Nephron (organoid): ENCODE measurements around the gene ZC3H18.

ENCODE experiments used
- H3K27ac Mint-ChIP-seq, 3 experiments: 2 replicates each; pipeline ENCODE4 v1.8.0; 2020; ENCODE audit warnings: mixed read lengths in 3 of 3, mild to moderate bottlenecking in 2 of 3, moderate library complexity in 1 of 3
- H3K27me3 Mint-ChIP-seq: 2 replicates; pipeline ENCODE4 v1.8.0; 2021; ENCODE audit warnings: low read depth, mild to moderate bottlenecking, moderate library complexity, mixed read lengths
- H3K36me3 Mint-ChIP-seq: 2 replicates; pipeline ENCODE4 v1.8.0; 2020; ENCODE audit warnings: low read depth, mixed read lengths
- H3K4me1 Mint-ChIP-seq: 2 replicates; pipeline ENCODE4 v1.8.0; 2020; ENCODE audit warnings: mixed read lengths
- H3K4me3 Mint-ChIP-seq, 3 experiments: 2 replicates each; pipeline ENCODE4 v1.8.0; 2020; ENCODE audit warnings: mild to moderate bottlenecking in 3 of 3, mixed read lengths in 3 of 3, moderate library complexity in 2 of 3
- H3K9me3 Mint-ChIP-seq: 2 replicates; pipeline ENCODE4 v1.8.0; 2020; ENCODE audit warnings: mixed read lengths
- TF ChIP-seq, protein P1 (sequence below), 3 experiments: fragments of 200-600 bp; sonication (generic); IDR thresholded peaks; one replicate each; pipeline ENCODE4 v1.5.0; 2021; ENCODE audit warnings: antibody characterized with exemption in 3 of 3; ENCODE audit not compliant: unreplicated experiment in 3 of 3

The ZC3H18 gene

DNA sequence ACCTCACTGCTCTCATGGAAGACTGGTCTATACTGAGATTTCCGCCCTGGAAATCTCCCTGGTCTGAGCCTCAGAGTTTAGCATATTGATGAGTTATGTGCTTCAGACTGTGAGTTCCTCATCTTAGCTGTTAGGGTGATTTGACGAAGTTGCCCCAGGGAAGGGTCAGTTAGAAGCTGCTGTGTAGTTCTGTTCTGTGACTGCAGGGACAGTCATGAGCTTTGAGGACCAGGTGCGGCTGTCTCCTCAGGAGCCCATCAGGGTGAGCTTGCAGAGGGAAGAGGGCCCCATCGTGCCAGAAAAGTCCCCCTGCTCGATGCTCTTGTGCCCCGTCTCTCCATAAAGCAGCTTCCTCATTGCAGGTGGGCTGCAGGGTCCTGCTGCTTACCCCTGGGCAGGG, 39.9 kb downstream of the ZC3H18 start:
- TF ChIP-seq, protein P1, sequence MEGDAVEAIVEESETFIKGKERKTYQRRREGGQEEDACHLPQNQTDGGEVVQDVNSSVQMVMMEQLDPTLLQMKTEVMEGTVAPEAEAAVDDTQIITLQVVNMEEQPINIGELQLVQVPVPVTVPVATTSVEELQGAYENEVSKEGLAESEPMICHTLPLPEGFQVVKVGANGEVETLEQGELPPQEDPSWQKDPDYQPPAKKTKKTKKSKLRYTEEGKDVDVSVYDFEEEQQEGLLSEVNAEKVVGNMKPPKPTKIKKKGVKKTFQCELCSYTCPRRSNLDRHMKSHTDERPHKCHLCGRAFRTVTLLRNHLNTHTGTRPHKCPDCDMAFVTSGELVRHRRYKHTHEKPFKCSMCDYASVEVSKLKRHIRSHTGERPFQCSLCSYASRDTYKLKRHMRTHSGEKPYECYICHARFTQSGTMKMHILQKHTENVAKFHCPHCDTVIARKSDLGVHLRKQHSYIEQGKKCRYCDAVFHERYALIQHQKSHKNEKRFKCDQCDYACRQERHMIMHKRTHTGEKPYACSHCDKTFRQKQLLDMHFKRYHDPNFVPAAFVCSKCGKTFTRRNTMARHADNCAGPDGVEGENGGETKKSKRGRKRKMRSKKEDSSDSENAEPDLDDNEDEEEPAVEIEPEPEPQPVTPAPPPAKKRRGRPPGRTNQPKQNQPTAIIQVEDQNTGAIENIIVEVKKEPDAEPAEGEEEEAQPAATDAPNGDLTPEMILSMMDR (IDR thresholded peaks at IDR 0.05; ENCODE audit: unreplicated experiment in 3 of 3), result peak in 2 of 3 experiments; percentile 8 to 21
- H3K27me3 Mint-ChIP-seq, result no peaks in the 10 kb centered on the region
- H3K4me1 Mint-ChIP-seq, result peaks cover 24% of the 10 kb centered on the region
- H3K36me3 Mint-ChIP-seq, result peaks cover 55% of the 10 kb centered on the region
- H3K4me3 Mint-ChIP-seq, result no peak overlapping the region
- no peaks in the 10 kb centered on the region for H3K9me3 Mint-ChIP-seq
- no peak overlapping the region for H3K27ac Mint-ChIP-seq

DNA sequence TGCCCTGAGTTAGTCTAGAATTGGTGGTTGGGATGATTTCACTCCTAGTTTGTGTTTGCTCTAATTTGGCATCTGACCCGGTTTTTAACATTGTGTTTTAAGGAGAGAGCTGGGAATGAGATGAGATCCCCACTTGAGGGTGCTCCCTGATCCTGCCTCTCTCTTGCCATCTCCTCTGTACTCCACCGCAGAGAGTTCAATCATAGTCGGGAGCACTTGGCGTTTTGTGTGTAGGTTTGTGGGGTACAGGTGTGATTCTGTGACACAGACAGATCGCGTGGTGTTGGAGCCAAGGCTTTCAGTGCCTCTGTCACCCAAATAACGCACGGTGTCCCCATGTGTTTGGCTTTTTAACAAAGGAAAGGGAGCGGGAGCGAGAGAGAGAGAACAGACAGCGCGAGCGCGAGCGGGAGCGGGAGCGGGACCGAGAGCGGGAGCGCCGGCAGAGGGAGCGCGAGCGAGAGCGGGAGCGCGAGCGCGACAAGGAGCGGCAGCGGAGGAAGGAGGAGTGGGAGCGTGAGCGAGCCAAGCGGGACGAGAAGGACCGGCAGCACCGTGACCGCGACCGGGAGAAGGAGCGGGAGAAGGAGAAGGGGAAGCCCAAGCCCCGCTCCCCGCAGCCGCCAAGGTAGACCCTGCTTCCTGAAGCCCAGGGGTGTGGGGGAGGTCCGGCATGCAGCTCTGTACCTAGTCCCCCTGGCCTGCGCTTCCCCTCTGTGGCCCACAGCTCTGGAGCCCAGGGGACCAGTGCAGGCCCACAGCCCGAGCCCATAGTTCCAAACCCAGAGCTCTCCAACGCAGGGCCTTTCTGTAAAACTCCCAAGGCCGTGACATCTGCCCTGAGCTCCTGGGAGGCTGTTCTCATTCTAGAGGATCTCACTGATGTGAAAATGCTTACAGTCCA, 41.0 kb downstream of the ZC3H18 start:
- Mint-ChIP-seq H3K4me3 (no peak overlapping the region), H3K36me3 (peaks cover 52% of the 10 kb centered on the region), H3K4me1 (peaks cover 28% of the 10 kb centered on the region), H3K27me3 (no peaks in the 10 kb centered on the region), H3K9me3 (no peaks in the 10 kb centered on the region), H3K27ac (no peak overlapping the region)
- TF ChIP-seq, protein P1 (IDR thresholded peaks at IDR 0.05; ENCODE audit: unreplicated experiment in 3 of 3), result peak in 1 of 3 experiments; percentile 29

DNA sequence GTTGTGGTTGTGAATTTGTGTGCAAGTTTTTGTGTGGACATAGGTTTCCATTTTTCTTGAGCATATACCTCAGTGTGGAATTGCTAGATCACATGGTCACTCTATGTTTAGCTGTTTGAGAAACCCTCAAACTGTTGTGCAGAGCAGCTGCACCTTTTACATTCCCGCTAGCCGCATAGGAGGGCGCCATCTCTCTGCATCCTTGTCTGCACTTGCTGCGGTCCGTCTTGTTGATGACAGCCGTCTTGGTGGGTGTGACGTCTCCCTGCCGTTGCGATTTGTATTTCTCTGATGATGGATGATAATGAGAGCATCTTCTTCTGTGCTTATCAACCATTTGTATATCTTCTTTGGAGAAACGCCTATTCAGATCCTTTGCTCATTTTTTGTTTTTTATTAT, 43.1 kb downstream of the ZC3H18 start:
- H3K36me3 Mint-ChIP-seq, result peaks cover 43% of the 10 kb centered on the region
- no peaks in the 10 kb centered on the region for H3K9me3 Mint-ChIP-seq
- TF ChIP-seq, protein P1 (IDR thresholded peaks at IDR 0.05; ENCODE audit: unreplicated experiment in 3 of 3), result no peak
- peak overlapping the region in 1 of 3 experiments; percentile 57 for H3K27ac Mint-ChIP-seq
- no peak overlapping the region for H3K4me3 Mint-ChIP-seq
- H3K4me1 Mint-ChIP-seq, result peaks cover 34% of the 10 kb centered on the region
- H3K27me3 Mint-ChIP-seq, result no peaks in the 10 kb centered on the region

DNA sequence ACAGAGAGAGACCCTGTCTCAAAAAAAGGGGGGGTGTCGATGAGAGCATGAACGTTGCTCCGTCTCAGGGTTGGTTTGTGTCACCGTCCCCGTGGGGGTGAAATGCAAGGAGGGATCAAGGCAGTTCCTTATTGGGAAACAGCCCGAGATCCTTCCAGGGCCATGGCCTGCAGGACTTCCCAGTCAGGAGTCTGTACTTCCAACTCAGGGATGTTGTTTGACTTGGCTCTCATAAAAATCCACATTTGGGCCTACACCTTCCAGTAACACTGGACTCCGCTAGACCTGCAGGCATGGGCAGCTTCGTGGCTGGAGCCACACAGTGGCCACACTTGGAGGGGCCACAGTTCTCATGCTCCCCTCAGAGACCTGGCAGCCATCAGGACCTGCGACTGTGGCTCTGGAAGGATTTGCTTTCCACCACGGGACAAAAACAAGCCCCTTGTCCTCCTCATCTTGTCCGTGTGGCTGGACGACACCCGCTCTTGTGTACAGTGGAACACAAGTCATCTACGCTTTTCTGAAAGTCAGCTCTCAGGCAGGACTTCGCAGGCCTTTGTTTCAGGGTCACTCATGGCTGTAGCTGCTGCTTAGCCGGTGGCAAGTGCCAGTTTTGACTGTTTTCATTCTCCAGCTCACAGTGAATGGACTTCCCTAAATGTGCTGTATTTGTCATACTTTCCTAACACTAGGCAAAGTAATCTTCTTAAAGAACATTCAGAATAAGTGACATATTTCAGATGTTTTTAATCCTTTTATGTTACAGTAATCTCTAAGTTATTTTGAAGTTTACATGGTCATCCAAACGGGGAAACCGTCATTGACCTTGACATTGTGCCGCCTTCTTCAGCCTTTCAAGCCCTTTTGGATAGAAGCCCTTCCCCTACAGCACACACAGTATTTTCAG, 44.0 kb downstream of the ZC3H18 start:
- Mint-ChIP-seq H3K4me1 (peaks cover 34% of the 10 kb centered on the region), H3K27ac (peak overlapping the region in 1 of 3 experiments; percentile 31), H3K36me3 (peaks cover 43% of the 10 kb centered on the region), H3K4me3 (no peak overlapping the region), H3K9me3 (no peaks in the 10 kb centered on the region), H3K27me3 (no peaks in the 10 kb centered on the region)
- TF ChIP-seq, protein P1 (IDR thresholded peaks at IDR 0.05; ENCODE audit: unreplicated experiment in 3 of 3), result no peak

DNA sequence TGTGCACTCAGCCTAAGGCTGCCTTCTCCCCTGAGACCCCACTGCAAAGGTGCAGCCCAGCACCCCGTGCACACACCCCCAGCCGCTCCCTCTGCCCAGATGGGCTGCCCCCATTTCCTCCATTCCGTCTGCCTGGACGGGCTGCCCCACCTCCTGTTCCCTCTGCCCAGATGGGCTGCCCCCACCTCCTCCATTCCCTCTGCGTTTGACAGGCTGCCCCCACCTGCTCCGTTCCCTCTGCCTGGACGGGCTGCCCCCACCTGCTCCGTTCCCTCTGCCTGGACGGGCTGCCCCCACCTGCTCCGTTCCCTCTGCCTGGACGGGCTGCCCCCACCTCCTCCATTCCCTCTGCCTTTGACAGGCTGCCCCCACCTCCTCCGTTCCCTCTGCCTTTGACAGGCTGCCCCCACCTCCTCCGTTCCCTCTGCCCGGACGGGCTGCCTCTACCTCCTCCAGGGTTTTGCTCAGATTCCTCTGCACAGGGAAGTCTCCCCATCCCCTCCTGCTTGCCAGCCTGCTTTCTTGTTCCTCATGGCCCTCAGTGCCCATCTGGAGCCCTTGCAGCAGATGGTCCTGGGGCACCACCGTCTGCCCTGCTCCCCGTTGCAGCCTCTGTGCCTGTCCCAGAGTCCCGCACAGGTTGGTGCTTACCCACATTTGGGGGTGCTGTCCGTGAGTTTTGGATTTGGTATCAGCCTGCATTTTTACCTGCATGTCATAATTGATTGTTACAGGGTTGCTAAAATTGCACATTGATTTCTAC, 44.8 kb downstream of the ZC3H18 start:
- Mint-ChIP-seq H3K4me3 (no peak overlapping the region), H3K36me3 (peaks cover 40% of the 10 kb centered on the region), H3K4me1 (peaks cover 34% of the 10 kb centered on the region), H3K27me3 (no peaks in the 10 kb centered on the region), H3K27ac (peak overlapping the region in 1 of 3 experiments; percentile 31), H3K9me3 (no peaks in the 10 kb centered on the region)
- TF ChIP-seq, protein P1 (IDR thresholded peaks at IDR 0.05; ENCODE audit: unreplicated experiment in 3 of 3), result no peak
